ENCODE measurements around the gene PSMD5. TPM values are rescaled to one million over a fixed set of nuclear protein-coding genes. Genes with fewer than 3 reads are reported as not detected.
A peak's percentile ranks its signal among the peaks of the same experiment; 100 is the strongest.

Gene PSMD5
- total RNA-seq, 1 donor, result 27.5 TPM

DNA sequence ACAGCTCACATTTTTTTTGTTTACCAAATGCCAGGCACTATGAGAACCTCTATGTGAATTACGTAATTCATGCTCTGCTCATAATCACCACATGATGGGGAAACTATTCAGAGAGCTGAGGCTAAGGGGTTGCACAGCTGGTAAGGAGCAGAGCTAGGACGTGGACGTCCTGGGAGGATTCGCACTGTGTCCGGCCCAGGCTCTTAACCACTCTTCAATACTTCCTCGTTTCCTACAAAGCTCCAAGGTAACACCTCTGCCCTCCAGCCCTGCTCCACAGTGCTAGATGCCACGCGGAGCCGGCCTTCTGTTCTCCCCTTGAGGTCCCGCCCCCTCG is 25.6 kb upstream of the PSMD5 start:
- peaks cover 20% of the 10 kb centered on the region for H3K4me1 ChIP-seq (ENCODE audit: insufficient read depth, low read length)
- no peaks in the 10 kb centered on the region for H3K9me3 ChIP-seq (ENCODE audit: low read depth, low read length)
- H3K4me3 ChIP-seq (ENCODE audit: low read length), result peak overlapping the region; percentile 26
- no peaks in the 10 kb centered on the region for H3K27me3 ChIP-seq (ENCODE audit: insufficient read depth, low read length)

DNA sequence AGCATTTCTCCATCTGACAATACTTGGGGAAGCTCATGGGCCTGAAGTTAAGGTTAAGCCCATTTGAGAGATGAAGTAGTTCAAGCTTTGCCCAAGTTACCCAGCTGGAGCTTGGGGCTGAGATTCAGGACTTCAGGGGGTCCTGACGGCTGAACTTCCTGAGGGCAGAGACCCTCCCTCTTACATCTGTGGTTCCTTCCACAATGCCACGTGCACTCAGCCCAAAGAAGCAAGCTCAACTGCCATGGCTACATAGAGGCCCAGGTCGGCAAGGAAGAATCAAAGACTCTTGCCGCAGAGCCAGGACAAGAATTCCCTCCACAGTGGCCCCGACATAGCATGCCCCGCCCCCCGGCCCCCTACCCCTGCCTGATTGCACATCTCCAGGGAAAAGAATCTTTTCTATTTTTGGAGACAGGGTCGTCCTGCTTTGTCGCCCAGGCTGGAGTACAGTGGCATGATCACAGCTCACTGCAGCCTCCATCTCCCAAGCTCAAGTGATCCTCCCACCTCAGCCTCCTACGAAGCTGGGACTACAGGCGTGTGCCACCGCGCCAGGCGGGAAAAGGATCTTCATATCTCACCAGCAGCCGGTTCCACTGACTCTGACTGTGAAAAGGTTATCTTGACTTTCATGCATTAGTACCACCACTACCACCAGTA is 25.1 kb upstream of the PSMD5 start:
- Histone ChIP-seq H3K4me1 (ENCODE audit: insufficient read depth, low read length) (peaks cover 20% of the 10 kb centered on the region), H3K9me3 (ENCODE audit: low read depth, low read length) (no peaks in the 10 kb centered on the region), H3K27me3 (ENCODE audit: insufficient read depth, low read length) (no peaks in the 10 kb centered on the region), H3K4me3 (ENCODE audit: low read length) (peak overlapping the region; percentile 26)

DNA sequence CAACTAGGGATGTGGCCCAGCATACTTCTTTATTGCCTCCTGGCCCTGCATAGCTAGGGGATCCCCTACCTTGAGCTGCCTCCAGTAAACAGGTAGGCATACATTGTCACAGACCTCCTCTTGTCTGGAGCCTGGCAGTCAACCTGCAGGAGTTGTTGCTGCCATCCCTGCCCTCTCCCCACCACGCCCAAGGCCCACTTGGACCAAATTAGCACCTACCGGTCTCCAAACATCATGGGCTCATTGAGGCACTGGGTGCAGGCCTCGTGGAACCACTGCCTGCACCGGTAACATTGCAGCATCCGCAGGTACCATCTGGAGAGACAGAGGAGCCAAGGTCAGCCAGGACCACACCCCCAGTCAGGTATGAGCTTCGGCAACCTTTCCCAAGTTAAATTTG is 23.9 kb upstream of the PSMD5 start:
- H3K4me1 ChIP-seq (ENCODE audit: insufficient read depth, low read length), result peaks cover 20% of the 10 kb centered on the region
- H3K27me3 ChIP-seq (ENCODE audit: insufficient read depth, low read length), result no peaks in the 10 kb centered on the region
- H3K9me3 ChIP-seq (ENCODE audit: low read depth, low read length), result no peaks in the 10 kb centered on the region
- no peak overlapping the region for H3K4me3 ChIP-seq (ENCODE audit: low read length)

DNA sequence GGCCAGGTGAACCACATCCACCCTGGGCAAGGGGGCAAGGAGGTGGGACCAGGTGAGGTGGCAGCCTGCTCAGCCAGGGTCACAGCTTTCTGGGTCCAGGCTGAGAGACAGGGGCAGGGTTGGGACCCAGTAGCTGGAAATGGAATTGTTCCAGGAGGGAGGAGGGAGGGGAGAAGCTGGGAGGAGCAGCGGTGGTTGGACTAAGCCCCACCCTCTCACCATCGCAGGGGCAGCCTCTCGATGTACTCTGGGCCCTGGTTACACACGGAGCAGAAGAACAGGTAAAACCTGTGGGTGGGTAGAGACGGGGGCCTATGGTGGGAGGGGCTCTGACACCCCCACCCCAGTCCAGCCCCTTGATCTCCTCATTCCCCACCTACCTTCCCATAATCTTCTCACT is 23.1 kb upstream of the PSMD5 start:
- no peaks in the 10 kb centered on the region for H3K9me3 ChIP-seq (ENCODE audit: low read depth, low read length)
- H3K4me3 ChIP-seq (ENCODE audit: low read length), result no peak overlapping the region
- H3K27me3 ChIP-seq (ENCODE audit: insufficient read depth, low read length), result no peaks in the 10 kb centered on the region
- H3K4me1 ChIP-seq (ENCODE audit: insufficient read depth, low read length), result peaks cover 20% of the 10 kb centered on the region

DNA sequence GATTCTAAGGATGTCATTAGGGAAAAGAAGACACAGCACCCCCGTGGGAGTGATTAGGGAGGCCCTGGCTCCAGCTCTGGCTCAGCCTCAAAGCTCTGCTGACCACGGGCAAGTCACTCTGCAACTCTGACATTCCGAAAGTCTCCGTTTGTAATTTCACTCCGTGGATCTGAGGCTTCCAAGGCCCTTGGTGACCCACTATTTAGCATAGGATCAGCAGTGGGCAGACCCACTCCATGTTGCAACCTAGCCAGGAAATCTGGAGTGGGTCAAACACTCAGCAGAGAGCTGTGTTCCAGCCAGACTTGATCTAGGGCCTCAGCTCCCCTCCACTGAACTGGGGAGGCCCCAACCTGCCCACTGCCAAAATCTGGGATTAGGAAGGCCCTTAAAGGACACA is 22.5 kb upstream of the PSMD5 start:
- Histone ChIP-seq H3K27me3 (ENCODE audit: insufficient read depth, low read length) (no peaks in the 10 kb centered on the region), H3K9me3 (ENCODE audit: low read depth, low read length) (no peaks in the 10 kb centered on the region), H3K4me1 (ENCODE audit: insufficient read depth, low read length) (peaks cover 17% of the 10 kb centered on the region), H3K4me3 (ENCODE audit: low read length) (no peak overlapping the region)

DNA sequence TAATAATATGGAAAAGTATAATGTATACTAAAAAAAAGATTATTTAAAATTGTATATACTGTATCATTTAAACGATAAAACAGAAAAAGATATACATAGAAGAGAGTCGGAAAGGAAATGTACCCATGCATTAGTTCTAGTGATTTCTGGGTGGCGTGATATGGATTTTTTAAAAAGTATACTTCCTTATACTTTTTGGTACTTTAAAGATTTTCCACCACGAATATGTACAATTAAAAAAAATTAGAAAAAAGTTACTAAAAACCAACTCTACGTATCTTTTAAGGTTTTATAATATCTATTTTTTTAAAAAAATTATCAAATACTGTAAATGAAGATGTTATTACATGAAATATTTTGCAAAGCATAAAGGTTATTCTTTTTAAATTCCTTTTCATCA is 22.0 kb upstream of the PSMD5 start:
- H3K27me3 ChIP-seq (ENCODE audit: insufficient read depth, low read length), result no peaks in the 10 kb centered on the region
- no peaks in the 10 kb centered on the region for H3K9me3 ChIP-seq (ENCODE audit: low read depth, low read length)
- H3K4me1 ChIP-seq (ENCODE audit: insufficient read depth, low read length), result peaks cover 12% of the 10 kb centered on the region
- H3K4me3 ChIP-seq (ENCODE audit: low read length), result no peak overlapping the region

DNA sequence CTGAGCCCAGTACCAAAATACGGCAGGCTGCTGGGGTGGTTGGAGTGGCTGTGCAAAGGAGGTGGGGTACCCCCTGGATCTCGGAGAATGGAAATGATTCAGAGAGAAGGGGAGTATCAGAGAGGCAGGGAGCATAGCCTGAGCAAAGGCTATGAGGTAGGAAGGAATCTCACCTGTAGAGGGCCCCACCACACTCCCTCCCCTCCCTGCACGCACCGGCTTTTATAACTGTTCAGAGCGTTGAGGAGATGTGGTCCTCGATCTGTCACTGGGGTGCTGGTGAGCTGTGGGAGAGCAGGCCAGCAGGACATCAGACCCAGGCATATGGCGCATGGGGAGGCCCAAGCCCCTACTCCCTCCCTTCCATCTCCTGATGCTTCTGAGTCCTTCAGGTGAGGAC is 21.1 kb upstream of the PSMD5 start:
- H3K4me1 ChIP-seq (ENCODE audit: insufficient read depth, low read length), result peaks cover 6% of the 10 kb centered on the region
- no peaks in the 10 kb centered on the region for H3K9me3 ChIP-seq (ENCODE audit: low read depth, low read length)
- no peaks in the 10 kb centered on the region for H3K27me3 ChIP-seq (ENCODE audit: insufficient read depth, low read length)
- H3K4me3 ChIP-seq (ENCODE audit: low read length), result no peak overlapping the region

DNA sequence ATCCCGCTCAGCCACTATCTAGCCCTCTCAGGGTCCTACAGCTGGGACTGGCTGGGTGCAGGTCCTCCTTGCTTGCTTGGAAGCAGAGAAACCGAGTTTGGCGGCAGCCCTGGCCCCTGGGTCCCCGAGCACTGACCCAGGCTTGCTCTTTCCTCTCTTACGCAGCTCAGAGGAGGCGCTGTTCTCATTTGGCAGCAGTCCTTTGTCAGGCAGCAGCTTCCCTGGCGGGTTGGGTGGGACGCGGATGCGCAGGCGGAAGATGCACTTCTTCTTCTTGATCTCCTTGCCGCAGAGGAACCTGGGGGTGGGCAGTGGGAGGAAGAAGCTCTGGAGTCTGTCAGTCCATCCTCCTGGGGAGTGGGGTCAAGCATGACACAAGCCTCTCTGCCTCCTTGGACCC is 19.7 kb upstream of the PSMD5 start:
- Histone ChIP-seq H3K4me3 (ENCODE audit: low read length) (no peak overlapping the region), H3K27me3 (ENCODE audit: insufficient read depth, low read length) (no peaks in the 10 kb centered on the region), H3K9me3 (ENCODE audit: low read depth, low read length) (no peaks in the 10 kb centered on the region), H3K4me1 (ENCODE audit: insufficient read depth, low read length) (no peaks in the 10 kb centered on the region)

DNA sequence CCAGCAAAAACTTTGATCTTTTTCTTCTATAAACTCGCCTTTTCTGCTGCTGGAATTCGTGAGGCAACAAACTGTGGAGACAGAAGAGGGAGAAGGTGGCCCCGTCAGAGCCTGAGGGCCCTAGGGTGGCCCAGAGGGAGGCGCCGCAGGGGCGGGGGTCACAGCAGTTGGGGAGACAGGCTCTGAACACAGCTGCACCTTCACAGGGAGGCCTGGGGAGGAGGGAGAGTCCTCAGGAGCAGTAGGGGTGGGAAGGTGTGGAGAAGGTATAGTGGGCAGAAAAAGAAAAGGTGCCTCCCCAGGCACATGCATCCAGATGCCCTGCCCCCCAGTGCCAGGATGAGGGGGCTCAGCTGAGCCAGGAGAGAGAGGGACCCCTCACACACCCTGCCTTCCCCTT is 19.2 kb upstream of the PSMD5 start:
- Histone ChIP-seq H3K4me1 (ENCODE audit: insufficient read depth, low read length) (no peaks in the 10 kb centered on the region), H3K9me3 (ENCODE audit: low read depth, low read length) (no peaks in the 10 kb centered on the region), H3K27me3 (ENCODE audit: insufficient read depth, low read length) (no peaks in the 10 kb centered on the region), H3K4me3 (ENCODE audit: low read length) (no peak overlapping the region)

DNA sequence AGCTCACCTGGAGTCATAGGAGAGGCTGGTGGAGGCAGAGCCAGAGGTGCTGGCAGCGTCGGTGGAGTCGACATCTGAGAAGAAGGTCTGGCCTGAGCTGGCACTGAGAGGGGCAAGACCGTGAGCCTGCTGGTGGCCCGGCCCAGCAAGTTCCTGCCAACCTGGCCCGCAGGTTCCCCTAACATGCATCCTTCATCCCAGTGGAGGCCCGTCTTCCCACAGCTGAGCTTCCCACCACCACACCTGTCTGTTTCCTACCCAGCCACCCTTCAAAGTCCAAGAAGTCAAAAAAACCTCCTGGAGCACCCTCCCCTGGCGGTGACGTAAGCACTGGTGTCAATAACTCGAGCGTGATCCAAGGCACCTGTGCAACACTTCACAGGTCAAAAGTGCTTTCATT is 17.4 kb upstream of the PSMD5 start:
- Histone ChIP-seq H3K27me3 (ENCODE audit: insufficient read depth, low read length) (no peaks in the 10 kb centered on the region), H3K4me1 (ENCODE audit: insufficient read depth, low read length) (no peaks in the 10 kb centered on the region), H3K4me3 (ENCODE audit: low read length) (no peak overlapping the region), H3K9me3 (ENCODE audit: low read depth, low read length) (no peaks in the 10 kb centered on the region)

DNA sequence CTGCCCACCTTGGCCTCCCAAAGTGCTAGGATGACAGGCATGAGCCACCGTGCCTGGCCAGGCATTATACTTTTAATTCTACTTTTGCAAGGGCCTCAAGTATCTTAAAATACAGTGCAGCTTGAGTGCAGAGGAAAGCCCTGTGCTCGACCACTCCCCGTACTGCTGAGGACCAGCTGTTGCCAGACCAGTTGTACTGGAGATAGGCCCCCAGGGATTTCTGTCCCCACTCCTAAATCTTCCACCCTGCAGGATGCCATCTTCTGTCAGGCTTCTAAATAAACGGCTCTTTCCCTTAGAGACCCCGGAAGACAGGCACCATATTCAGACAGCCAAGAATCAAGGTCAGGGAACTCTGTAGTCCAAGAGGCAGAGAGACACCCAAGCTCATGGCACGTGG is 16.6 kb upstream of the PSMD5 start:
- Histone ChIP-seq H3K4me1 (ENCODE audit: insufficient read depth, low read length) (no peaks in the 10 kb centered on the region), H3K4me3 (ENCODE audit: low read length) (no peak overlapping the region), H3K9me3 (ENCODE audit: low read depth, low read length) (no peaks in the 10 kb centered on the region), H3K27me3 (ENCODE audit: insufficient read depth, low read length) (no peaks in the 10 kb centered on the region)

DNA sequence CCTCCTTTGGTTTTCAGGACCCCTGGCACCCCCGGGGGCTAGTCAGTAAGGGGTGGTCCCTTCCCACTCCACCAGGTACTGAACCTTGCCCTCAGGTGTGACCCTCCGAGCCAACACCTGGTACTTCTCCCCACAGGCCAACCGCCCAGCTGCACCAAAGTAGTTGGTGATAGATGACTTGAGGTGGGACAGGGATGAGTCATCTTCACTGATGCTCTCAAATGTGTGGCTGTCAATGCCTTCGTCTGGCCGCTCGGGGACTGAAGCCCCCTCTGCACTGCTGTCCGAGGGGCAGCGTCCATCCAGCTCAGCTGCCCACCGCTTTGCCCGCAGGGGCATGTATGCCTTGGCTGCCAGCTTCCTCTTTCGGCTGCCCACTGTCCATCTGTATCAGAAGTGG is 15.2 kb upstream of the PSMD5 start:
- Histone ChIP-seq H3K27me3 (ENCODE audit: insufficient read depth, low read length) (no peaks in the 10 kb centered on the region), H3K4me3 (ENCODE audit: low read length) (no peak overlapping the region), H3K9me3 (ENCODE audit: low read depth, low read length) (no peaks in the 10 kb centered on the region), H3K4me1 (ENCODE audit: insufficient read depth, low read length) (no peaks in the 10 kb centered on the region)

DNA sequence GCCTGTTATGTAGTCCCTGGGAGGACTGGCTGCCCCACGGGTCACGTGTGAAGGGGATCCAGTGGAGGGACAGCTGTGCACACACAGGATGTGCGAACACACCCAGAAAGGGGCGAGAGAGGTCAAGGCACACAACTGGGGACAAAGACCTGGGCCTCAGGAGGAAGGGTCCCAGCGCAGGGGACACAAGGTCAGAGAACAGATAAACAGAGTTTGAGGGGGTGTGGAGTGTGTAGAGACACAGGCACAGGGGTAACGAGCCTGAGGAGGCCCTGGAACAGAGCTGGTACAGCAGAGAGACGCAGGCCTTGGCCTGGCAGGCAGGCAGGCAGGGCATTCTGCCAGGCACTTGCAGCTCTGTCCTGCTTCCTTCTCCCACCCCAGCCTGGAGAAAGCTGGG is 14.8 kb upstream of the PSMD5 start:
- no peaks in the 10 kb centered on the region for H3K9me3 ChIP-seq (ENCODE audit: low read depth, low read length)
- H3K4me3 ChIP-seq (ENCODE audit: low read length), result no peak overlapping the region
- no peaks in the 10 kb centered on the region for H3K4me1 ChIP-seq (ENCODE audit: insufficient read depth, low read length)
- no peaks in the 10 kb centered on the region for H3K27me3 ChIP-seq (ENCODE audit: insufficient read depth, low read length)

DNA sequence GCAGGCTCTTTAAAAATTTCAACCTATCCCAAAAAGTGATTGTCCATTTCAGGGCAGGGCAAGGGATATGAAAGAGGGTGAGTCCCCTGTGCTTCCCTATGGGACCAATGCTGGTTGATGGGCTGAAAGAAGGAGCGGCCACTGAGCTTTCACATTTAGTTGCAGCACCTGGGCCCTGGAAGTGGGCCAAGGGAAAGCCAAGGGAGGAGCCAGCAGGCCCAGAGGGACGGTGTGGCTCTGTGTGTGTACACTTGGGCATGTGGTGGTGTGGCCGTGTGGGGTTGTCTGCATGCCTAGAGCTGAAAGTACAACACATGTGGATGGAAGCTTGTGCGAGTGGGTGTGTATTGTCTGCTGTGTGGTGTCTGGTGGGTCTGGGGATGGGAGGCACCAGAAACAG is 14.0 kb upstream of the PSMD5 start:
- Histone ChIP-seq H3K4me3 (ENCODE audit: low read length) (no peak overlapping the region), H3K9me3 (ENCODE audit: low read depth, low read length) (no peaks in the 10 kb centered on the region), H3K4me1 (ENCODE audit: insufficient read depth, low read length) (no peaks in the 10 kb centered on the region), H3K27me3 (ENCODE audit: insufficient read depth, low read length) (no peaks in the 10 kb centered on the region)

DNA sequence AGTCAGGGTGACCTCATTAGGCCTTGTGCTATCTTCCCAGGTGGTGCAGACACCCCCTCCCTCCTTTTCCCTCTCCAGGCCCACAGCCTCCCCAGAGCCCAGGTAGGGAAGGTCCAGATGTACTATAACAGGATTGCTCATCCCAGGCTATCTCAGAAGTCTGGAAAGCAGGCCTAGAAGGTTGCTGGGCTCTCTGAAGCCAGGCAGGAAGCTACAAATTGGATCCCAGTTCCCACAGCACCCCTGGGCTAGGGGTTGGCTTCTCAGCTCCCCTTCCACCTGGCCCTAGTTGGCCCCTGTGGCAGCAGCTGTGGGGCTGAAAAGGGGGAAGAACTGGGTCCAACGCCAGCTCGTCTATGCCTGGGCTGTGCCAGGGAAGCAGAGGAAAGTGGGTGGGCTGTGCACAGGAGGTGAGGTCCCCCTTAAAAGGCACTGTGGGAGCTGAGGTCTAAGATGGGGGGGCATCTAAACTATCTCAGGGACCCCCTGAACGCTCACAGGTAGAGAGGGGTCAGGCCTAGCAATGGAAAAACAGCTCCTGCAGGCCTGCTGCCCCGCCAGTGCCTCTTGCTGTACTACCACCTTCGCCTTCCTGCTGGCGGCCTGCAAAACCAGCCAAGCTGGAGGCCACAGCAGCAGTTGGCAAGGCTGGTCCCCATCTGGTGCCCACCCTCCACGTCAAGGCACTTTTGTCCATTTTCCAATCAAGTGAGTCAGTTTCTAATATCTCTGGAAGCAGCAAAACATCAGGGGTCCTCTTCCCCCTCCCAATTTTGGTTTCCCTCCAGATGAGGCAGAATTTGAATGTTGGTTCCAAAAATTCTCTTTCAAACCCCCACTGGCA is 13.3 kb upstream of the PSMD5 start:
- Histone ChIP-seq H3K27me3 (ENCODE audit: insufficient read depth, low read length) (no peaks in the 10 kb centered on the region), H3K9me3 (ENCODE audit: low read depth, low read length) (no peaks in the 10 kb centered on the region), H3K4me3 (ENCODE audit: low read length) (no peak overlapping the region), H3K4me1 (ENCODE audit: insufficient read depth, low read length) (no peaks in the 10 kb centered on the region)

All from mononuclear cell (primary cell).